IPS DF 19.7 (cell line): ENCODE measurements around the gene HNRNPL.
"Not testable (repeated sequence)": the region's sequence is repeated elsewhere in the genome, so short reads cannot be mapped to it uniquely, and the experiment has no call there.

Experiments
- DNase-seq: peaks from one replicate; pipeline ENCODE4 v3.0.0-alpha.2; 2013; ENCODE audit warnings: low read depth, low spot score

HNRNPL gene

GRCh38 chr19:38869836-38870607, 20.2 kb upstream of the HNRNPL start:
- DNase-seq: no peak

GRCh38 chr19:38869160-38869835, 19.5 kb upstream of the HNRNPL start:
- no peak for DNase-seq

GRCh38 chr19:38868551-38868950, 18.8 kb upstream of the HNRNPL start:
- no peak for DNase-seq

GRCh38 chr19:38867171-38867780, 17.5 kb upstream of the HNRNPL start:
- DNase-seq: no peak

GRCh38 chr19:38862321-38863059, 12.7 kb upstream of the HNRNPL start:
- DNase-seq: no peak

- DNase-seq: no peak
These were observed 11.6 kb upstream of the HNRNPL start for GRCh38 chr19:38861368-38861767.

GRCh38 chr19:38859631-38860204, 9.9 kb upstream of the HNRNPL start:
- DNase-seq: not testable (repeated sequence)

- DNase-seq: no peak
These were observed 7.0 kb upstream of the HNRNPL start for GRCh38 chr19:38856813-38857212.

- not testable (repeated sequence) for DNase-seq
These were observed 6.0 kb upstream of the HNRNPL start for GRCh38 chr19:38855751-38856150.

- not testable (repeated sequence) for DNase-seq
These were observed 5.2 kb upstream of the HNRNPL start for GRCh38 chr19:38854961-38855360.

GRCh38 chr19:38853214-38853613, 3.4 kb upstream of the HNRNPL start:
- no peak for DNase-seq

GRCh38 chr19:38852231-38853044, 2.7 kb upstream of the HNRNPL start:
- no peak for DNase-seq

- no peak for DNase-seq
These were observed 1.9 kb upstream of the HNRNPL start for GRCh38 chr19:38851622-38852230.

GRCh38 chr19:38850976-38851621, 1.3 kb upstream of the HNRNPL start:
- DNase-seq: no peak

- DNase-seq: no peak
These were observed 720 bp upstream of the HNRNPL start for GRCh38 chr19:38850436-38850975.

- DNase-seq: no peak
These were observed 483 bp downstream of the HNRNPL start for GRCh38 chr19:38849147-38849859.

GRCh38 chr19:38848299-38849146, 1.3 kb downstream of the HNRNPL start:
- DNase-seq: no peak

GRCh38 chr19:38846097-38846496, 3.7 kb downstream of the HNRNPL start:
- no peak for DNase-seq
